D341Med (cell line): ENCODE data around the gene BTBD16.
A peak's percentile ranks its signal among the peaks of the same experiment; 100 is the strongest.

Experiments used
- DNase-seq: peaks from one replicate; pipeline ENCODE4 v3.0.0; 2012; ENCODE audit warnings: low spot score

BTBD16 gene

GRCh38 chr10:122248356-122249302, 22.5 kb upstream of the BTBD16 start:
- DNase-seq: no peak

DNA sequence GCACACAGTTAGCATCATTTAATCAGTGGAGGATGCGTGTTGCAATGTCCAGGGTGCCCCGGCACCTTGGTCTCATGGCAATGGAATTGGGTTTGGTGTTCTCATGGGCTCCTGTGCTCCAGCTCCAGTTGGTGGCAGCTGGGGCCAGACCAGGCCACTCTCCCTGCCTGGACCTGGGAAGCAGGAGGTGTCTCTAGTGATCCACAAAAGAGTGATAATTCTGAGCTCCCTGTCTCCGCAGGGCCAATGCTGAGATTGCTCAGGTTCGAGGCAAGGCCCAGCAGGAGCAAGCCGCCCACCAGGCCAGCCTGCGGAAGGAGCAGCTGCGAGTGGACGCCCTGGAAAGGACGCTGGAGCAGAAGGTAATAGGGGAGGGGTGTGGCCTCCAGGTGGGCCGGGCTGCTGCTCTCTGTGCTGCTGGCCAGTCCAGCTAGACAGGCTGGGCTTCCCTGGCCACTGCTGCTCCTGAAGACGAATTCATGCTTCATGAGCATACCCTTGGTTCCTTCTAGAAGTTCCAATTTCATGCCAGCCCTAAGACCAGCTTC, 21.7 kb upstream of the BTBD16 start:
- no peak for DNase-seq

GRCh38 chr10:122249991-122250750, 20.9 kb upstream of the BTBD16 start:
- DNase-seq: no peak

- no peak for DNase-seq
Measured at GRCh38 chr10:122251459-122252255, 19.4 kb upstream of the BTBD16 start.

DNA sequence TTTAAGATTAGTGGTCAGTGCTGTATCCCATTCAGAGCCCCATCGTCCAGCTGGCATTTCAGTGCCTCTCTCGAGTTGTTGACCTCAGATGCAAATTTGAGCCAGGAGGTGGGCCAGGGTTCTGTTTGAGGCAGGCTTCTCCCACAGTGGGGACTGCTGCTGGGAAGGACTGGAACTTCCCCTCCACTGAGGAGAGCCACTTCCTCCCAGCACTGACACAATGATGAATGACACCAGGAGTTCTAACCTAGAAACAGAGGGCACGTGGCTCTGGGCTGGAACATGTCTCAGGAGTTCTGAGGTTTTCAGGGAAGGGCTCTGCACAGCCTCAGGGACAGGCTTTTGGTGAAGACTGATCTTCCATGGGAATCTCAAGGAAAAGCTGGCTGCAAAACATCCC, 18.3 kb upstream of the BTBD16 start:
- DNase-seq: no peak

GRCh38 chr10:122253605-122254004, 17.5 kb upstream of the BTBD16 start:
- no peak for DNase-seq

DNA sequence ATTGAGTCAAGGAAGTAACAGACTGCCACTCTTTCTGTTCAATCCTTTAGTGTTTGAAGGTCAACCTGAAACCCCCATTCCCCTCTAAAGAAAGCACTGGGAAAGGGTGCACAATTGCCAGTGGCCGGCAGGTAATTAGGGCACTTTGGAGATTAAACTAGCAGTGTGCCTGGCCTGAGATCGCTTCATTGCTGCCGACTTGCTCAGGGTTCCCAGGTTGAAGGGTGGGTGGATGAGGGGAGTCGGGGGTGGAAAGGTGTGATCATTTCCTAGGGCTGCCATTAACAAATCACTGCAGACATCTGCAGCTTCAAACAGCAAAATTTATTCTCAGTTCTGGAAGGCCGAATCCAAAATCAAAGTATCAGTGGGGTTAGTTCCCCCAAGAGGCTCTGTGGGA, 16.3 kb upstream of the BTBD16 start:
- no peak for DNase-seq

GRCh38 chr10:122255509-122256301, 15.4 kb upstream of the BTBD16 start:
- DNase-seq: no peak

GRCh38 chr10:122257041-122257440, 14.1 kb upstream of the BTBD16 start:
- DNase-seq: no peak

GRCh38 chr10:122258136-122259074, 12.7 kb upstream of the BTBD16 start:
- DNase-seq: no peak

DNA sequence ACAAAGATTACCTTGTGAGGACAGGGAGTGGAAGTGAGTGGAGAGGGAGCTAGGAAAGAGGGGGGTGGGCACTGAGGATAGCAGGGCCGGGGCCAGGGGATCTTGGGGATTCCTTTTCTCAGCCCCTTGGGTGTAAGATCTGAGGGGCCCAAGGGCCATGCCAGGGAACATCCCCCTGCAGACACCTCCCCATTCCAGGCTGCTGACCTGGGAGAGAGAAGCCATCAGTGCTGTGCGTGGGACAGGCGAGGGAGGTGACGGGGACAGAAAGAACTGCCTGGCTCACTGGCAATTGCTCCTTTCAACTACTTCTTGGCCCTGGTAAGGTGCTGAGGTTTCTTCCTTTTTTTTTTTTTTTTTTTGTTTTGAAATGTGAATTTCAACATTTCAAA, 12.0 kb upstream of the BTBD16 start:
- DNase-seq: no peak

DNA sequence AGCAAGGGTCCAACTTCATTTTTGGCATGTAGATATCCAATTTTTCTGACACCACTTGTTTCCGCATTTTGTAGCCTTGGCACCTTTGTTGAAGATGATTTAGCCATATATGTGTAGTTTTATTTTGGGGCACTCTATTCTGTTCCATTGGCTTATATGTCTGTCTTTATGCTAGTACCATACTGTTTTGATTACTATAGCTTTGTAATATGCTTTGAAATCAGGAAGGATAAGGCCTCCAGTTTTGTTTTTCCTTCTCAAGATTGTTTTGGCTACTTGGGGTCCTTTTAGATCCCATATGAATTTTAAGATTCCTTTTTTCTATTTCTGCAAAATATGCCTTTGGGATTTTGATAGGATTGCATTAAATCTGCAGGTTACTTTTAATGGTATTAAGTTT, 9.5 kb upstream of the BTBD16 start:
- no peak for DNase-seq

DNA sequence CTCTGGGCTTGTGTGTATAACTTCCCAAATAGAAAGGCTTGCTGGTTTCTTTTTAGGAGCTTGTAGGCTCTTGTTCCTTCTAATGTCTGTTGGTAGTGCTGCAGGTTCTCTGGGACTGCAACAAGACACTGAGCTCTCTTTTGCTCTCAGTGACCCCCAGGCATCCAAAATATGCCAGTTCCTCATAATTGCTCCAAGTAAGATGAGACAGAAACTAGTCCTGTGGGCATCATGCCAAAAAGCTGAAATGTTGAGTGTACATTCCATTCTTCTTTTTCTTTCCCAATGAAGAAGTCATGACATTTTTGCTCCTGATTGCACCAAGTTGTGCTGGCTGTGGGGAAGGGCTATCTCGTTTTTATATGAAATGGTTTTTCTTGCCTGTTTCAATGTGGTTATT, 7.1 kb upstream of the BTBD16 start:
- no peak for DNase-seq

GRCh38 chr10:122264436-122264835, 6.7 kb upstream of the BTBD16 start:
- no peak for DNase-seq

GRCh38 chr10:122264931-122265330, 6.2 kb upstream of the BTBD16 start:
- no peak for DNase-seq

DNA sequence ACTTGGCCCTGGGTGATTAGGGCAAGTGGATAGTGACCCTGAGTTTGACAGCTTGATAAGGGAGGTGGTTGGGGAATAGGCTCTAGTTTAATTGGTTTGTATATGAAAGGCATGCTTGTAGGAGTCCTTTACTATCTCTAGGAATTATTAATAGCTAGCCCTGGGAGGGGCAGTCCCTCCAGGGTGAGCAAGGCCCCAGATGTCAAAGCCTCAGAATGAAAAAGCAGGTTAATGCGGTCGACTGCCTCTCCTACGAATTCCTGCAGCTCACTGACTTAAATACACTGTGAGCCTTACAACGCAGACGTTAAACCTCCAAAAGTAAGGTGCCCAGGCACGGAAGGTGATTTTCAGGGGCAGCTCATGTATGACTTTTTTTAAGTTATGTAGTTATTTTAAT, 5.2 kb upstream of the BTBD16 start:
- no peak for DNase-seq

DNA sequence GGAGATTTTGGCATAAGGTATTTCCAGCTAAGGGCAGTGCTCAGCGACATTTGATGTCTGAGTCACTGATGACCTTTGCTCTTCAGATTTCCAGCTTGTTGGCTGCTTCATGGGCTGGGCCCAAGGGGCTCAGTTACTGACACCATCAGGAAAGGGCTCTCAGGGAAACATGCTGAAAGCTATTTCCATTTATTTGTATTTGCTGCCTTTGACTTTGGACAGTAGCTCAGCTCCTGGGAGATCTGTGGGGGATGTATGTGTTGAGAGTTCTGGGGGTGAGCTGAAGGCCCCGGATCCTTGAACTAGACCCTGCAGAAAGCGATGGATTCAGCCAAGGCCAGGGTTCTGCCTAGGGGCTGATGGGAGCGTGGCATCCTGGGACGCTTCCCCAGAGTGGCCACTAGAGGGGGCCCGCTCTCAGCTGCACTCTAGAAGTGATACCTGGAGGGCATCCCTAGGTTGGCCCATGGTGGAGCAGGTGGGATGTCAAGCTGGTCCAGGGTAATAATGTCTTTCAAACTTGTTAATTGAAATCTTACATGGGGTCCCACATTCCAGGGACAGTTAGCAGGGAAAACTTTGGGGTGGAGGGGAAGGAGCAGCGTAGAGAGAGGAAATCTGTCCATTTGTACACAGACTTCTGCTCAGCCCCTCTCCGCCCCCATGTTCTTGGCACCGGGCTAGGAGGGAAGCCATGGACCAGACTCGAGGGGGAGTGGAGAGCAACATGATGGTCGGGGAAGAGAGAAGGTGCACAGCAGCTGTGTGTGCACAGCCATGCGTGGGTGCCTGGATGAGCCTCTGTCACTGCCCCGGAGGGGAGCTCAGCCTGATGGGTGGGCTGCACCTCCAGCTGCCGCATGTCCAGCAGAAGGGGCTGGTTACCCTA, 3.0 kb upstream of the BTBD16 start:
- peak; percentile 53 for DNase-seq

GRCh38 chr10:122269059-122269687, 1.9 kb upstream of the BTBD16 start:
- DNase-seq: no peak
